ENCODE measurements around the gene DDX41. TPM values are rescaled to one million over a fixed set of nuclear protein-coding genes. Genes with fewer than 3 reads are reported as not detected.
"Not testable (repeated sequence)": the region's sequence is repeated elsewhere in the genome, so short reads cannot be mapped to it uniquely, and the experiment has no call there.

The DDX41 gene
- total RNA-seq, 1 donor from 2014 or later: 117 TPM

DNA sequence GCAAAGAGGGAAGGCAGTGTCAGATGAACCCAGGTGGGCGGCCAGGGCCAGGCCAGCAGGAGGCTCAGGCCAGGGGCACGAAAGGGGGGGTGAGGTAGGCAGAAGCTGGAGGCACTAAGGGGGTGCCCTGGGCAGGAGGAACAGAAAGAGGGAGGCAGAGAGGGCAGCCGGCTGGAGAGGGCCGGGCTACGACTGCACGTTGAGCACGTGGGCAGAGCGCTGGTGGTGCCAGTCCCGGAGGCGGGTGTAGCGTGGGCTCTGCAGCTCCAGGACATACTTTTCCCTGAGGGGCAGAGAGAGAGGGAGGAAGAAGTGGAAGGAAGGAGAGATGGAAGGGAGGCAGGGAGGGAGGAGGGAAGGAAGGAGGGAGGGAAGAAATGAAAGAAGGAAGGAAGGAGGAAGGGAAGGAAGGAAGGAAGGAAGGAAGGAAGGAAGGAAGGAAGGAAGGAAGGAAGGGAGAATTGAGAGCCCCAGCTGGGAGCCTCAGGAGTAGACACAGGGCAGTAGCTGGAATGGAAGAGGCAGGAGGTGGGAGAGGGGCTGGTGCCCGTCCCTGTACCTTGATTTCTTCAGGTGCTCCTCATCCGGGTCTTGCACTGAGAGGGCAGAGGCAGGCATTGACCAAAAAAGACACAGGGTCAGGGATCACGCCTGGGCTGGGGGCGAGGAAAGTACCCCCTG lies 26.3 kb downstream of the DDX41 start:
- Histone ChIP-seq H3K4me1 (peaks cover 34 to 70% of the 10 kb centered on the region in 2 donors), H3K27me3 (no peaks in the 10 kb centered on the region), H3K4me3 (peak overlapping the region in 1 of 2 donors; percentile 92), H3K9me3 (no peaks in the 10 kb centered on the region), H3K27ac (peak overlapping the region; percentile 96 to 99), H3K36me3 (peaks cover 66 to 81% of the 10 kb centered on the region in 2 donors)
- peak in 1 of 3 experiments; percentile 6 for TF ChIP-seq CTCF (IDR thresholded peaks at IDR 0.05)
- intact Hi-C loops (cut with DNase I): no loop called here
- DNase-seq (ENCODE audit: low spot score in 2 of 2): no peak

DNA sequence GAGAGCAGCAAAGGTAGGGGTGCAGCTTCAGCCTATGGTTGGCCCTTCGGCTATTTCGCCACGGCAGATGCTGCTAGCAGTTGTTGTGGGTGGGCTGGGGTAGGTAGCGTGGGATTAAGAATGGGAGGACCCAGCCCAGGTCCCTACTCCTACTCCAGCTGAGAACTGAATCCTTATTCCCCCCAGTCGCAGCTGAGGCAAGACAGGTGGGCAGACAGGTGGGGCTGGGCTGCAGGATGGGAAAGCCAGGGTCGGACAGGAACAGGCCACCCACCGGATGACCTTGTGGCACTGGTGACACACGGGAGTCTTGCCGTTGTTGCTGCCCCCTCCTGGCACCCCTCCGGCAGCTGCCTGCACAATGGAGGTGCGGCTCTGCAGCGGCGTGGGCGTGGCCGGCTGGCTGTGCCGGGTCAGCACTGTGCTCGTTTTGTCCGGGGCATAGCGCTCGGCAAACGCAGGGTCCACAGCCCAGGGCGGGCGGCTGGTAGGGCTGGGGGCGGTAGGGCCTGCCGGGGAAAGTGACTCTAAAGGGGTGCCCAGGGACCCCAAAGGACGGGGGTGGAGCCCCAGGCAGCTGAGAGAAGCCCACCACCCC lies 27.5 kb downstream of the DDX41 start:
- DNase-seq (ENCODE audit: low spot score in 2 of 2): no peak
- H3K4me1 ChIP-seq: peaks cover 42 to 68% of the 10 kb centered on the region in 2 donors
- H3K9me3 ChIP-seq: no peaks in the 10 kb centered on the region
- H3K27ac ChIP-seq: peak overlapping the region; percentile 96 to 99
- H3K36me3 ChIP-seq: peaks cover 78 to 93% of the 10 kb centered on the region in 2 donors
- intact Hi-C loops (cut with DNase I): no loop called here
- TF ChIP-seq CTCF (IDR thresholded peaks at IDR 0.05): peak in 1 of 3 experiments; percentile 7
- no peaks in the 10 kb centered on the region for H3K27me3 ChIP-seq
- H3K4me3 ChIP-seq: no peak overlapping the region

DNA sequence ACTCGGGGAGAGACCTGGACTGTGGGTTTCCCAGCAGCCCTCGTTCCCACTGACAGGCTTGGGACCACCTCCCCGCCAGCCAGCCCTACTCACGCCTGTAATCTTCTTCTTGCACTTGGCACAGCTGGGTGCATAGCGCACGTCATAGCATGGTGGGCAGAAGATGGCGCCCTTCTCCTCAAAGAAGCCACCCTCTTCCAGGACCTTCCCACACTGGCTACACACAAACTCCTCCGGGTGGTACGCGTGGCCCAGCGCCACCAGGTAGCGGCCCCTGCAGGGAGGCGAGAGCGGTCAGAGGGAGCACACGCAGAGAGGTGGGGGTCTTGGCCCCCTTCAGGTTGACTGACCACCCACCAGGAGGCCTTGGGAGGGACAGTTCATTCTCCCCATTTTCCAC lies 28.8 kb downstream of the DDX41 start:
- Histone ChIP-seq H3K4me1 (peaks cover 33 to 65% of the 10 kb centered on the region in 2 donors), H3K36me3 (peaks cover 76 to 97% of the 10 kb centered on the region in 2 donors), H3K27me3 (no peaks in the 10 kb centered on the region), H3K9me3 (no peaks in the 10 kb centered on the region), H3K4me3 (no peak overlapping the region), H3K27ac (peak overlapping the region; percentile 10 to 34)
- intact Hi-C loops (cut with DNase I): no loop called here
- TF ChIP-seq CTCF (IDR thresholded peaks at IDR 0.05): no peak
- no peak for DNase-seq (ENCODE audit: low spot score in 2 of 2)

DNA sequence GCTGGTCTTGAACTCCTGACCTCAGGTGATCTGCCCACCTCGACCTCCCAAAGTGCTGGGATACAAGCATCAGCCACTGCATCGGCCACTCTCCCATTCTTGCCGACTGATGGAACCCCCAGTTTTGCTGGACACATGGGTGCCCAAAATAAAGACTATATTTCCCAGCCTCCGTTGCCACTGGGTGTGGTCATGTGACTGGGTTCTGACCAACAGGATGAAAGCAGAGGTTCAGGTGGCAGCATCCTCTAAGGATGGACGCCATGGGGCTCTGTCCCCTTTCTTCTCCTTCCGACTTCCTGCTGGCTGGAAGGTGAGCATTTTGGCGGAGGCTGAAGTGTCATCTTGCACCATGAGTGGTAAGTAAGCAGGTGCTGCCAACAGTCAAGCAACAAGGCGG lies 29.6 kb downstream of the DDX41 start:
- no peak for TF ChIP-seq CTCF (IDR thresholded peaks at IDR 0.05)
- no peaks in the 10 kb centered on the region for H3K27me3 ChIP-seq
- peaks cover 73 to 90% of the 10 kb centered on the region in 2 donors for H3K36me3 ChIP-seq
- no peak for DNase-seq (ENCODE audit: low spot score in 2 of 2)
- H3K4me3 ChIP-seq: no peak overlapping the region
- no peaks in the 10 kb centered on the region for H3K9me3 ChIP-seq
- H3K27ac ChIP-seq: peak overlapping the region; percentile 10 to 34
- peaks cover 26 to 58% of the 10 kb centered on the region in 2 donors for H3K4me1 ChIP-seq
- intact Hi-C loops (cut with DNase I): no loop called here

GRCh38 chr5:177486256-177486655 lies 30.5 kb downstream of the DDX41 start:
- intact Hi-C loops (cut with DNase I): no loop called here
- peaks cover 18 to 56% of the 10 kb centered on the region in 2 donors for H3K4me1 ChIP-seq

DNA sequence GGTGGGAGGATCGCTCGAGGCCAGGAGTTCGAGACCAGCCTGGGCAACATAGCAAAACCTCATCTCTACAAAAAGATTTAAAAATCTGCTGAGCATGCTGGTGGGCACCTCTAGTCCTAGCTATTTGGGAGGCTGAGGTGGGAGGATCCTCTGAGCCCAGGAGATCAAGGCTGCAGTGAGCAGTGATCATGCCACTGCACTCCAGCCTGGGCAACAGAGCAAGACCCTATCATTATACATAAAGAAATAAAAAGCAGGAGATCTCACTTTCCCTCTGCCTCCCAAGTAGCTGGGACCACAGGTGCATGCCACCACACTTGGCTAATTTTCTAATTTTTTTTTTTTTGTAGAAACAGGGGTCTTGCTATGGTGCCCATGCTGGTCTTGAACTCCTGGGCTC lies 31.0 kb downstream of the DDX41 start:
- DNase-seq (ENCODE audit: low spot score in 2 of 2); H3K9me3 ChIP-seq; intact Hi-C loops (cut with DNase I); H3K27me3 ChIP-seq; H3K4me3 ChIP-seq: not testable (repeated sequence)
- Histone ChIP-seq H3K4me1 (peaks cover 17 to 57% of the 10 kb centered on the region in 2 donors), H3K27ac (peak overlapping the region in 1 of 2 donors; percentile 91), H3K36me3 (peaks cover 65 to 89% of the 10 kb centered on the region in 2 donors)

More at GRCh38 chr5:177486256-177486655, 30.5 kb downstream of the DDX41 start:
- DNase-seq (ENCODE audit: low spot score in 2 of 2): no peak
- Histone ChIP-seq H3K36me3 (peaks cover 70 to 90% of the 10 kb centered on the region in 2 donors), H3K4me3 (no peak overlapping the region), H3K27ac (no peak overlapping the region), H3K9me3 (no peaks in the 10 kb centered on the region), H3K27me3 (no peaks in the 10 kb centered on the region)
- TF ChIP-seq CTCF (IDR thresholded peaks at IDR 0.05): no peak
